T-cell (primary cell): ENCODE measurements around the gene FHIP2A. TPM values are rescaled to one million over a fixed set of nuclear protein-coding genes. Genes with fewer than 3 reads are reported as not detected.
"Not testable (repeated sequence)": the region's sequence is repeated elsewhere in the genome, so short reads cannot be mapped to it uniquely, and the experiment has no call there.

Experiments used
- ATAC-seq, 4 experiments: fragments of 200-7000 bp in 3 of 4; fragments of 150-1000 bp in 1 of 4; cut with Tn5 transposase; replicated peaks in 1 of 4; 1 replicate in 3 of 4; 2 replicates in 1 of 4; pipeline ENCODE4 v1.10.0; 2021; ENCODE audit warnings: moderate library complexity in 3 of 4, mild to moderate bottlenecking in 2 of 4, moderate number of reproducible peaks in 1 of 4
- CTCF ChIA-PET, 2 donors: fragments of 300-600 bp; sonication (Branson Sonifier 250); formaldehyde crosslinking; loops; one replicate each; lab custom pipeline; 2022; ENCODE audit warnings: antibody characterized with exemption in 2 of 2; lab: Charles Lee
- POLR2A ChIA-PET, 2 donors: fragments of 300-600 bp; sonication (Branson Sonifier 250); formaldehyde crosslinking; loops; one replicate each; lab custom pipeline; 2022; ENCODE audit warnings: antibody characterized with exemption in 2 of 2; lab: Charles Lee
- DNase-seq, 35 experiments: peaks; one replicate each; pipeline versions ENCODE4 v3.0.0 to v3.0.0-alpha.2; 2013 to 2023
- H3K27ac ChIP-seq: one replicate; pipeline ENCODE4 v1.5.1; 2013; ENCODE audit warnings: low read length
- H3K27me3 ChIP-seq, 2 experiments: replicated peaks in 1 of 2; 1 replicate in 1 of 2; 2 replicates in 1 of 2; pipeline versions ENCODE4 v1.6.1 to v1.7.0; 2013; ENCODE audit warnings: low read length in 1 of 2, mixed read lengths in 1 of 2; ENCODE audit not compliant: control insufficient read depth in 2 of 2, insufficient read depth in 2 of 2; ENCODE audit errors: extremely low read depth in 1 of 2
- H3K36me3 ChIP-seq, 2 donors: 1 replicate in 1 of 2; 2 replicates in 1 of 2; pipeline versions ENCODE4 v1.6.1 to v1.7.0; 2013; ENCODE audit warnings: low read length in 1 of 2; ENCODE audit not compliant: control insufficient read depth in 2 of 2, insufficient read depth in 1 of 2; ENCODE audit errors: extremely low read depth in 1 of 2
- H3K4me1 ChIP-seq, 2 experiments: 1 replicate in 1 of 2; 2 replicates in 1 of 2; pipeline versions ENCODE4 v1.6.1 to v1.7.0; 2013; ENCODE audit warnings: low read length in 2 of 2, mixed read lengths in 1 of 2; ENCODE audit not compliant: insufficient read depth in 2 of 2, control insufficient read depth in 1 of 2; ENCODE audit errors: extremely low read depth in 1 of 2
- H3K4me3 ChIP-seq, 2 donors: 1 replicate in 1 of 2; 2 replicates in 1 of 2; pipeline versions ENCODE4 v1.5.1 to v1.7.0; 2013; ENCODE audit warnings: mild to moderate bottlenecking in 2 of 2, low read length in 1 of 2, moderate library complexity in 1 of 2; ENCODE audit not compliant: control insufficient read depth in 1 of 2; ENCODE audit errors: extremely low read depth in 1 of 2
- H3K9me3 ChIP-seq: 2 replicates; pipeline ENCODE4 v1.7.0; 2013
- H3K27ac Mint-ChIP-seq, 2 donors: one replicate each; pipeline ENCODE4 v1.8.0; 2020 to 2021; ENCODE audit warnings: mild to moderate bottlenecking in 2 of 2, mixed read lengths in 2 of 2
- H3K27me3 Mint-ChIP-seq, 2 donors: one replicate each; pipeline ENCODE4 v1.8.0; 2021 to 2022; ENCODE audit warnings: mixed read lengths in 2 of 2
- H3K36me3 Mint-ChIP-seq: one replicate; pipeline ENCODE4 v1.8.0; 2021; ENCODE audit warnings: mixed read lengths
- H3K4me1 Mint-ChIP-seq, 3 donors: one replicate each; pipeline ENCODE4 v1.8.0; 2020 to 2022; ENCODE audit warnings: mixed read lengths in 3 of 3, mild to moderate bottlenecking in 1 of 3
- H3K4me3 Mint-ChIP-seq, 3 donors: one replicate each; pipeline ENCODE4 v1.8.0; 2020 to 2022; ENCODE audit warnings: mild to moderate bottlenecking in 3 of 3, mixed read lengths in 3 of 3, moderate library complexity in 3 of 3
- H3K9me3 Mint-ChIP-seq, 3 donors: one replicate each; pipeline ENCODE4 v1.8.0; 2020 to 2022; ENCODE audit warnings: mixed read lengths in 3 of 3
- WGBS: methylation state at CpG from one replicate; pipeline ENCODE4 v1.1.5; 2013; ENCODE audit warnings: missing lambda C conversion rate; ENCODE audit not compliant: insufficient coverage; 5-methylcytosine and 5-hydroxymethylcytosine counted together
- total RNA-seq, 35 experiments: library from RNA in 6 of 35; stranded (reverse) in 6 of 35; fragments of 120-200 nt in 1 of 35; gene quantifications; one replicate each; pipeline versions ENCODE4 v1.2.1 to v1.2.4 and lab custom pipeline; 2013 to 2026

The FHIP2A gene, protein sequence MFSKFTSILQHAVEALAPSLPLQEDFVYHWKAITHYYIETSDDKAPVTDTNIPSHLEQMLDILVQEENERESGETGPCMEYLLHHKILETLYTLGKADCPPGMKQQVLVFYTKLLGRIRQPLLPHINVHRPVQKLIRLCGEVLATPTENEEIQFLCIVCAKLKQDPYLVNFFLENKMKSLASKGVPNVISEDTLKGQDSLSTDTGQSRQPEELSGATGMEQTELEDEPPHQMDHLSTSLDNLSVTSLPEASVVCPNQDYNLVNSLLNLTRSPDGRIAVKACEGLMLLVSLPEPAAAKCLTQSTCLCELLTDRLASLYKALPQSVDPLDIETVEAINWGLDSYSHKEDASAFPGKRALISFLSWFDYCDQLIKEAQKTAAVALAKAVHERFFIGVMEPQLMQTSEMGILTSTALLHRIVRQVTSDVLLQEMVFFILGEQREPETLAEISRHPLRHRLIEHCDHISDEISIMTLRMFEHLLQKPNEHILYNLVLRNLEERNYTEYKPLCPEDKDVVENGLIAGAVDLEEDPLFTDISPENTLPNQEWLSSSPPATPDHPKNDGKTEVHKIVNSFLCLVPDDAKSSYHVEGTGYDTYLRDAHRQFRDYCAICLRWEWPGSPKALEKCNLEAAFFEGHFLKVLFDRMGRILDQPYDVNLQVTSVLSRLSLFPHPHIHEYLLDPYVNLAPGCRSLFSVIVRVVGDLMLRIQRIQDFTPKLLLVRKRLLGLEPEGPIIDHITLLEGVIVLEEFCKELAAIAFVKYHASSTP
- total RNA-seq = 10 to 100 TPM; 27.0 to 37.0 (median 31.9) TPM
- total RNA-seq (2013) = 23.3 TPM
- 28.9 to 100 (median 63.3) reads per million in 29 experiments for total RNA-seq (lab: John Stamatoyannopoulos, UW)

DNA sequence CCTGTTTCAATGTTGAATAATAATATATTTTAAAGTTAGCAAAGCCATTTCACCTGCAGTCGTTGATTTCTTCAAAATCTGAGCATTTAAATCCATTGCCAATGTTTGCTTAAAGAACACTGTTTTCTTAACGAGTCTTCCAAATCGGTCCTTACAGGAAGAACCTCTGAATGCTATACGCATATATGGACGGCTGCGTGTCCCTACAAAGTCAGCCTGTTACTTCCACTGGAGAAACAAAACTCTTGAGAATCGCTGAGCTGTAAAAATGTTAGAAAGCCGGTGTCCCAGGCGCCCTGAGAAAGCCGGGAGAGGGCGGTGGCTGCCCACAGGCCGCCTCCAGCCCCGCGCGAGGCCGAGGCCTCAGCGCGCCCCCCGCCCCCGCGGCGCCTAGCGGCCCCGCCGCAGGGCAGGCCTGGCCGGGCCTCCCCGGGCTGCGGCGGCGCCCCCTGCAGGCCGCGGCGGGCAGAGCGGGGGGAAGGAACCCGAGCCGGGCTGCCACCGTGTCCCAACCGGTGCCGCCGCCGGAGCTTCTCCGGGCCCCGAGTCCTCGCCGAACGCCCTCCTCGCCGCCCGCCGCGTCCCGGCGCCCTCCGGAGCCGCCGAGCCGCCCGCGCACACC, at the start of gene FHIP2A:
TSS of gene FHIP2A (plus strand) at position 488 of the 622 bp plus-strand sequence. CDS start 299 bp downstream, outside the sequence.
- no peaks in the 10 kb centered on the region for H3K9me3 ChIP-seq

DNA sequence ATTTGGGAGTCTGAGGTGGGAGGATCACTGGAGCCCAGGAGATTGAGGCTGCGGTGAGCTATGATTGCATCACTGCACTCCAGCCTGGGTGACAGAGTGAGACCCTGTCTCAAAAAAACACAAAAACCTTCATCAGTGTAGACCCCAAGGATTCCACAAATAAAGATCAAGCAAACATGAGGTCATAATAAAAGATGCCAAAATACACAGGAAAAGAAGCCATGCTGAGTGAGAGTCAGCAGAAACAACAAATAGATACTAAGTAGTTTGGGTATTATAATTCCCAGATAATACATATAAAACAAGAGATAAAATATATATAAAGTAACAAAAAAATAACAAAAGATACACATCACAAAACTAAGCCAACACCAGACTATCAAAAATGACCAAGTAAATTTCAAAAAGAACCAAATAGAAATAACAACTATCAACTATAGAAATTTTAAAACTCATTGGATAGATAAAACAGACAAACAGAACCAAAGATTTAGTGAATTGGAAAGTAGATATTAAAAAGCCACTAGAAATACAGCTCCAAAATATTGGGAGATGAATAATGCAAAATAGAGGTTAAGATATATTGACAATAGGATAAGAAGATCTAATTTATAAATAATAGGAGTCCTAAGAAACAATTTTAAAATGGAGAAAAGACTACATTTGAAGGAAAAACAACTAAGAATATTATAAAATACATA, 48.9 kb upstream of the FHIP2A start:
- Histone ChIP-seq H3K4me1 (peaks cover 0 to 5% of the 10 kb centered on the region in 2 experiments), H3K36me3 (no peaks in the 10 kb centered on the region), H3K27ac (no peak overlapping the region), H3K4me3 (no peak overlapping the region), H3K9me3 (no peaks in the 10 kb centered on the region), H3K27me3 (peaks cover 0 to 5% of the 10 kb centered on the region in 2 experiments)
- H3K4me1 Mint-ChIP-seq = peaks cover 3 to 9% (median 7%) of the 10 kb centered on the region in 3 donors
- ChIA-PET POLR2A (no interaction called here), CTCF (no interaction called here)
- H3K36me3 Mint-ChIP-seq = no peaks in the 10 kb centered on the region
- H3K9me3 Mint-ChIP-seq = no peaks in the 10 kb centered on the region
- H3K27me3 Mint-ChIP-seq = peaks cover 4 to 7% of the 10 kb centered on the region in 2 donors
- no peak overlapping the region for H3K4me3 Mint-ChIP-seq
- no peak for ATAC-seq
- no CpG with 5 or more reads among the region's 1 CpG for WGBS
- no peak for DNase-seq
- H3K27ac Mint-ChIP-seq = no peak overlapping the region

More for the DNA sequence above, at the start of gene FHIP2A:
- Histone ChIP-seq H3K4me1 (peaks cover 12 to 13% of the 10 kb centered on the region in 2 experiments), H3K27me3 (no peaks in the 10 kb centered on the region), H3K36me3 (no peaks in the 10 kb centered on the region), H3K27ac (peak within 1 kb of the TSS; percentile 83), H3K4me3 (peak within 1 kb of the TSS; percentile 80 to 95)
- H3K27me3 Mint-ChIP-seq = no peaks in the 10 kb centered on the region
- WGBS = under 1% methylated on average over 58 of the region's 59 CpGs
- H3K9me3 Mint-ChIP-seq = no peaks in the 10 kb centered on the region
- H3K36me3 Mint-ChIP-seq = peaks cover 7% of the 10 kb centered on the region
- H3K4me3 Mint-ChIP-seq = peak within 1 kb of the TSS; percentile 94 to 96 (median 95)
- ATAC-seq (peak; percentile 91 to 95 (median 92)), DNase-seq (peak; percentile 60 to 91 (median 76))
- POLR2A ChIA-PET = interaction anchor here in 1 of 2 donors (0.7 kb wide), 1 partner anchor 350 kb away, joined by 3 read pairs; no protein-coding TSS in a partner anchor
- peaks cover 36 to 48% (median 36%) of the 10 kb centered on the region in 3 donors for H3K4me1 Mint-ChIP-seq
- CTCF ChIA-PET = interaction anchor here (0.6 to 2.3 kb wide), 23 partner anchors 9 to 1897 kb away, joined by 3 to 18 read pairs (median 4); no protein-coding TSS in a partner anchor
- peak within 1 kb of the TSS; percentile 94 to 96 for H3K27ac Mint-ChIP-seq

DNA sequence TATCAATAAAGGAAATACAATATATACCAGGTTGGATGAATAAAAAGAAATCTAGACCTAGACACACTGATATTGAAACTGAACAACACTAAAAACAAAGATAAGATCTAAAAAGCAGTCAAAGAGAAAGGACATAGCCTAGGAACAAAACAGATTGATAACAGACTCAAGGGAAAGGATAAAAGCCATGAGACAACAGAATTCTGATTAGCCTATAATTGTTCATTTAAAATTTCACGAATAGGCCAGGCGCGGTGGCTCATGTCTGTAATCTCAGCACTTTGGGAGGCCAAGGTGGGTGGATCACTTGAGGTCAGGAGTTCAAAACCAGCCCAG, 48.4 kb upstream of the FHIP2A start:
- Mint-ChIP-seq H3K9me3 (no peaks in the 10 kb centered on the region), H3K27me3 (peaks cover 7 to 8% of the 10 kb centered on the region in 2 donors), H3K4me3 (no peak overlapping the region), H3K36me3 (no peaks in the 10 kb centered on the region), H3K4me1 (peaks cover 3 to 9% (median 7%) of the 10 kb centered on the region in 3 donors), H3K27ac (no peak overlapping the region)
- CTCF ChIA-PET = no interaction called here
- WGBS = no CpG with 5 or more reads among the region's 3 CpGs
- peaks cover 0 to 5% of the 10 kb centered on the region in 2 experiments for H3K27me3 ChIP-seq
- DNase-seq (no peak), ATAC-seq (no peak)
- no peaks in the 10 kb centered on the region for H3K9me3 ChIP-seq
- no peaks in the 10 kb centered on the region for H3K36me3 ChIP-seq
- no peak overlapping the region for H3K4me3 ChIP-seq
- no peak overlapping the region for H3K27ac ChIP-seq
- H3K4me1 ChIP-seq = peaks cover 0 to 3% of the 10 kb centered on the region in 2 experiments
- POLR2A ChIA-PET = no interaction called here

DNA sequence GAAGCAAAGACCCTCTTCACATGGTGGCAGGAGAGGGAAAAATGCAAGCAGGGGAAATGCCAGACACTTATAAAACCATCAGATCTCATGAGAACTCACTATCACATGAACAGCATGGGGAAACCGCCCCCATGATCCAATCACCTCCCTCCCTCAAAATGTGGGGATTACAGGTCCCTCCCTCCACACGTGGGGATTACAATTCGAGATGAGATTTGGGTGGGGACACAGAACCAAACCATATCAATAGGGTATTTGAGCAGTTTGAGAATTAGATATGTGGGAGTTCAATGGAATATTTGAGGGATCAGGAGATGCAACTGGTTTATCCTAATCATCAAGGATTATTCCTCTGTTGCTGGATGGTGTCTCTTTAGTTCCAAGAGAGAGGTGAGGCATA, 46.5 kb upstream of the FHIP2A start:
- H3K27ac ChIP-seq, CTCF ChIA-PET, H3K4me1 Mint-ChIP-seq, H3K27ac Mint-ChIP-seq, POLR2A ChIA-PET, ATAC-seq, DNase-seq, H3K9me3 Mint-ChIP-seq, H3K4me3 ChIP-seq, H3K9me3 ChIP-seq, H3K4me1 ChIP-seq, H3K36me3 ChIP-seq, H3K36me3 Mint-ChIP-seq, H3K4me3 Mint-ChIP-seq, H3K27me3 ChIP-seq: not testable (repeated sequence)
- no CpG with 5 or more reads among the region's 3 CpGs for WGBS
- peaks cover 0 to 15% of the 10 kb centered on the region in 2 donors for H3K27me3 Mint-ChIP-seq

DNA sequence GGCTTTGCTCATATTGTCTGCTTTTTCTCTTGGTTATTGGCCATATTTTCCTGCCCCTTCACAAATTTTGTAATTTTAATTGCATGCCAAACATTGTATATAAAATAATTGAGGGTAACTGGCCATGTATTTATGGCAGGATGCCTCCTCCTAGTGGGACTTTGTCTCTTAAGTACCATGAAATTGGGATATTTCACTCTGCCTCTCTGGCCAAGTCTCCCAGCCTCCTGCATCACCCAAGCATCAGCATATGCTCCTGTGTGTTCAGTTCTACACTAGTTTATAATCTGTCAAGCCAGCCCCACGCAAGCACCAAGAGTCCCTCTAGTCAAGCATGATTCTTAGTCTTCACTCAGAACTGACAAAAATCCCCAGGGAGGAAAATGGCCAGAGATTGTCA, 44.2 kb upstream of the FHIP2A start:
- Histone ChIP-seq H3K4me3 (no peak overlapping the region), H3K36me3 (no peaks in the 10 kb centered on the region), H3K9me3 (no peaks in the 10 kb centered on the region), H3K4me1 (no peaks in the 10 kb centered on the region), H3K27me3 (no peaks in the 10 kb centered on the region), H3K27ac (no peak overlapping the region)
- Mint-ChIP-seq H3K27ac (no peak overlapping the region), H3K9me3 (no peaks in the 10 kb centered on the region), H3K4me1 (no peaks in the 10 kb centered on the region), H3K4me3 (no peak overlapping the region), H3K27me3 (peaks cover 0 to 15% of the 10 kb centered on the region in 2 donors), H3K36me3 (no peaks in the 10 kb centered on the region)
- DNase-seq (no peak), ATAC-seq (no peak)
- no CpG with 5 or more reads among the region's 1 CpG for WGBS
- CTCF ChIA-PET = no interaction called here
- POLR2A ChIA-PET = no interaction called here
